HG03457 (cell line): ENCODE data around the gene ABCD1.
A peak's percentile ranks its signal among the peaks of the same experiment; 100 is the strongest.
"Not testable (repeated sequence)": the region's sequence is repeated elsewhere in the genome, so short reads cannot be mapped to it uniquely, and the experiment has no call there.

Source experiments
- ATAC-seq: cut with Tn5 transposase; IDR thresholded peaks from one replicate; pipeline ENCODE4 v1.9.1; 2021; ENCODE audit warnings: moderate number of reproducible peaks; ENCODE audit not compliant: unreplicated experiment

The ABCD1 gene

GRCh38 chrX:153724252-153725038, at the start of gene ABCD1, which contains the start of gene BCAP31:
TSS of gene ABCD1 (plus strand) at chrX:153724856. CDS start at chrX:153725267, 411 bp downstream.
TSS of gene BCAP31 (minus strand) at chrX:153724387. CDS start at chrX:153723244, 1,143 bp downstream.
- ATAC-seq, result peak; percentile 39

- ATAC-seq, result no peak
These were observed 43.5 kb upstream of the ABCD1 start for GRCh38 chrX:153681175-153681574.

GRCh38 chrX:153683486-153683885, 41.2 kb upstream of the ABCD1 start:
- ATAC-seq, result not testable (repeated sequence)

GRCh38 chrX:153684467-153685155, 40.0 kb upstream of the ABCD1 start:
- ATAC-seq, result no peak

- no peak for ATAC-seq
These were observed 39.5 kb upstream of the ABCD1 start for GRCh38 chrX:153685156-153685536.

GRCh38 chrX:153685751-153686696, 38.6 kb upstream of the ABCD1 start:
- ATAC-seq, result no peak

- no peak for ATAC-seq
These were observed 37.9 kb upstream of the ABCD1 start for GRCh38 chrX:153686711-153687110.

GRCh38 chrX:153687121-153688039, 37.3 kb upstream of the ABCD1 start, which contains the start of gene SLC6A8:
TSS of gene SLC6A8 (plus strand) at chrX:153687926. CDS start at chrX:153688575, 649 bp downstream.
- no peak for ATAC-seq

- no peak for ATAC-seq
These were observed 36.6 kb upstream of the ABCD1 start for GRCh38 chrX:153688071-153688470.

- no peak for ATAC-seq
These were observed 36.1 kb upstream of the ABCD1 start for GRCh38 chrX:153688506-153688905.

GRCh38 chrX:153688911-153689590, 35.6 kb upstream of the ABCD1 start:
- ATAC-seq, result no peak

- no peak for ATAC-seq
These were observed 34.8 kb upstream of the ABCD1 start for GRCh38 chrX:153689654-153690465.

GRCh38 chrX:153690466-153690865, 34.2 kb upstream of the ABCD1 start:
- ATAC-seq, result no peak

GRCh38 chrX:153691032-153691827, 33.4 kb upstream of the ABCD1 start:
- not testable (repeated sequence) for ATAC-seq

- no peak for ATAC-seq
These were observed 32.7 kb upstream of the ABCD1 start for GRCh38 chrX:153692003-153692402.

GRCh38 chrX:153692611-153693156, 32.0 kb upstream of the ABCD1 start:
- no peak for ATAC-seq
